Measurements from ENCODE around the gene POLR3H.
"Not testable (repeated sequence)": the region's sequence is repeated elsewhere in the genome, so short reads cannot be mapped to it uniquely, and the experiment has no call there.

POLR3H gene, protein sequence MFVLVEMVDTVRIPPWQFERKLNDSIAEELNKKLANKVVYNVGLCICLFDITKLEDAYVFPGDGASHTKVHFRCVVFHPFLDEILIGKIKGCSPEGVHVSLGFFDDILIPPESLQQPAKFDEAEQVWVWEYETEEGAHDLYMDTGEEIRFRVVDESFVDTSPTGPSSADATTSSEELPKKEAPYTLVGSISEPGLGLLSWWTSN

GRCh38 chr22:41543854-41544670, at the start of gene POLR3H:
TSS of gene POLR3H (minus strand) at chr22:41544470. CDS start at chr22:41544101, 369 bp downstream.
- DNase-seq (ENCODE audit: low read depth, low spot score) = peak; percentile 99

DNA sequence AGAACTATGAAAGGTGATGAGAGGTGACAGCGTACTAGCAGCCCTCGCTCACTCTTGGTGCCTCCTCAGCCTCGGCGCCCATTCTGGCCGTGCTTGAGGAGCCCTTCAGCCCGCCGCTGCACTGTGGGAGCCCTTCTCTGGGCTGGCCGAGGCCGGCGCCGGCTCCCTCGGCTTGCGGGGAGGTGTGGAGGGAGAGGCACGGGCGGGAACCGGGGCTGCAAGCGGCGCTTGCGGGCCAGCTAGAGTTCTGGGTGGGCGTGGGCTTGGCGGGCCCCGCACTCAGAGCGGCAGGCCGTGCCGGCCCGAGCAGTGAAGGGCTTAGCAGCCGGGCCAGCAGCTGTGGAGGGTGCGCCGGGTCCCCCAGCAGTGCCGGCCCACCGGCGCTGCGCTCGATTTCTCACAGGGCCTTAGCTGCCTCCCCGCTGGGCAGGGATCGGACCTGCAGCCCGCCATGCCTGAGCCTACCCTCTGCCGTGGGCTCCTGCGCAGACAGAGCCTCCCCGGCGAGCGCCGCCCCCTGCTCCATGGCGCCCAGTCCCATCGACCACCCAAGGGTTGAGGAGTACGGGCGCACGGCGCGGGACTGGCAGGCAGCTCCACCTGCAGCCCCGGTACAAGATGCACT, 49.2 kb upstream of the POLR3H start:
- DNase-seq (ENCODE audit: low read depth, low spot score) = not testable (repeated sequence)

- peak; percentile 100 for DNase-seq (ENCODE audit: low read depth, low spot score)
These were observed 45.3 kb upstream of the POLR3H start, which contains the start of gene PMM1 for GRCh38 chr22:41589391-41590241. TSS of gene PMM1 (minus strand) at chr22:41589840. CDS start at chr22:41589805, 35 bp downstream.

GRCh38 chr22:41587347-41587723, 43.1 kb upstream of the POLR3H start:
- DNase-seq (ENCODE audit: low read depth, low spot score) = no peak

GRCh38 chr22:41585898-41586297, 41.6 kb upstream of the POLR3H start:
- DNase-seq (ENCODE audit: low read depth, low spot score) = no peak

DNA sequence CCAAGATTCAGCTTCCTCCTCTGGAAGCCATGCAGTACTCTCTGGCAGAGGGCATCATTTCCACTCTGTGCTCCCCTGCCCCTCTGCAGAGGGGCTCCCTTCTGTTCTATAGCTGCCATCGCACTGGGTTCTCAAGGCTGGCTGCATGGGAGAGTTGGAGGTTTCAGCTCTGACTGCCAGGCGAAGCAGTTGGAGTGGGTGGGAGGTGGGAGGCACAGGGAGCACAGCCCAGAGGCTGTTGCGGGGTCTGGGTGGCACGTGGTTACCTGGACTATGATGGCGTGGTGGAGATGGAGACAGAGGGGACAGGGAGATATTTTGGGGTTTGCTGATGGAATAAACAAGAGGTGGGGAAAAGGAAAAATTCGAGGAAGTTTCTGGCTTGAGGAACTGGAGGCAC, 40.6 kb upstream of the POLR3H start:
- DNase-seq (ENCODE audit: low read depth, low spot score) = no peak

DNA sequence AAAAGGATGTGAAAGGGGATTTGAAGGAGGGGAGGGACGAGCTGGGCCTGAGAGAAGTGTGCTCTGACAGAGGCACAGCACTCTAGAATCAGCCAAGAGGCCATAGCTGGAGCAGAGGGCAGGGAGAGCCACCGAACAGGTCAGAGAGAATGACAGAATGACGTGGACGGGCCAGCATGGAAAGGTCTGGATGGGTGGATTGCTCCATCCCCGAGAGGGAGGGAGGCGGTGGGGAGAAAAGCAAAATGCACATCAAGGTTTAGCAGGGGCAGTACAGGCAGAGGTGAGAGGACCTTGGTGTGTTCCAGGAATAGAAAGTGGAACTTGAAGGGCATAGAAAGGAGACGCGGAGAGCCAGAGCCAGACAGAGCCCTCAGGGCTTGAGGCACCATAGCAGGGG, 38.4 kb upstream of the POLR3H start:
- DNase-seq (ENCODE audit: low read depth, low spot score) = no peak

- DNase-seq (ENCODE audit: low read depth, low spot score) = no peak
These were observed 35.7 kb upstream of the POLR3H start for GRCh38 chr22:41579997-41580355.

DNA sequence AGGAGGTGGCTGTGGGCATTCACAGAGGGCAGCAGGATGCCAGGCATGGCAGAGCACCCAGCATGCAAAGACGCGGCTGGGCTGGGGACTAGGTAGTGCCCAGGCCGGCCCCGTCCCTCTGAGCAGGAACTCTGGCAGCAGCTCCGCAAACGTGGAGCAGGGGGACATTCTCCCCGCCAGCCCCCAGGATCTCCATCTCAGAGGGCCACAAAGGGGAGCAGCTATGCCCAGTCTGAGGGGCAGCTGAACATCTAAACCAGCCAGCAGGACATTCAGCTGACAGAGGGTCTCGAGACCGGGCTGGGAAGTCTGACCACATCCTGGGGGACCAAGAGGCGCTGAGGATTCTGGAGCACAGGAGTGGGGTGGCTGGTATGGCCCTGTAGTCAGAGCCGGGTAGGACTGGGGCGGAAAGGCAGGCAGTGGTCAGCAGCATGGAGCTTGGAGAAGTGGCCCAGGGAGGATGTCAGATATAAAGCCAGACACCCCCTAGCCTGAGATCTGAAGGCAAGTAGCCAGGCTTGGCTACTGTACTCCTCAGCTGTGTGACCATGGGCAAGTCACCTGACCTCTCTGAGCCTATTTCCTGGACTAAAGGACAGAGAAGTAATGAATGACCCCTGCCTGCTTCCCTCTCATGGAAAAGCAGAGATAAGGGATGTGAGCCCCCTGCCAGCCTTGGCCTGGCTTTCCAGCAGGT, 35.2 kb upstream of the POLR3H start:
- no peak for DNase-seq (ENCODE audit: low read depth, low spot score)

- no peak for DNase-seq (ENCODE audit: low read depth, low spot score)
These were observed 34.5 kb upstream of the POLR3H start for GRCh38 chr22:41578818-41579217.

- DNase-seq (ENCODE audit: low read depth, low spot score) = no peak
These were observed 33.8 kb upstream of the POLR3H start for GRCh38 chr22:41578114-41578513.

- DNase-seq (ENCODE audit: low read depth, low spot score) = peak; percentile 73
These were observed 32.6 kb upstream of the POLR3H start for GRCh38 chr22:41576877-41577276.

GRCh38 chr22:41575533-41575932, 31.3 kb upstream of the POLR3H start:
- no peak for DNase-seq (ENCODE audit: low read depth, low spot score)

- no peak for DNase-seq (ENCODE audit: low read depth, low spot score)
These were observed 30.6 kb upstream of the POLR3H start for GRCh38 chr22:41574847-41575381.

DNA sequence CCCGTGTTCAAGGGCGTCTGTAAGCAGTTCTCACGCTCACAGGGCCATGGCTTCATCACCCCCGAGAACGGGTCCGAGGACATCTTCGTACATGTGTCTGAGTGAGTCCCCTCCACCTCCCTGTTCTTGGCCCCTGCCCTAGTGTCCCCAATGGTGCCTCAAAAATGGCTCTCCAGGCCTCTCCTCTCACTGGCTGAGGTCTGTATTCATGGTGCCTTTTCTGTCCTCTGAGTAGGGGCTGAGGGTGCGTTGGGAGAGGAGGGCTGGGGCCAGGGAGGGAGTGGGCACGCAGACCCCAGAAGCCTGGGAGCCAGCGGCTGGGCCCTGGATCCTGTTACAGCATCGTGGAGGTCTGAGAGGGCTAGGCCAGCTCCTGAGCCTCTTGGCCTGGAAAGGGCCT, 29.4 kb upstream of the POLR3H start:
- no peak for DNase-seq (ENCODE audit: low read depth, low spot score)

GRCh38 chr22:41572305-41572704, 28.0 kb upstream of the POLR3H start:
- DNase-seq (ENCODE audit: low read depth, low spot score) = not testable (repeated sequence)

DNA sequence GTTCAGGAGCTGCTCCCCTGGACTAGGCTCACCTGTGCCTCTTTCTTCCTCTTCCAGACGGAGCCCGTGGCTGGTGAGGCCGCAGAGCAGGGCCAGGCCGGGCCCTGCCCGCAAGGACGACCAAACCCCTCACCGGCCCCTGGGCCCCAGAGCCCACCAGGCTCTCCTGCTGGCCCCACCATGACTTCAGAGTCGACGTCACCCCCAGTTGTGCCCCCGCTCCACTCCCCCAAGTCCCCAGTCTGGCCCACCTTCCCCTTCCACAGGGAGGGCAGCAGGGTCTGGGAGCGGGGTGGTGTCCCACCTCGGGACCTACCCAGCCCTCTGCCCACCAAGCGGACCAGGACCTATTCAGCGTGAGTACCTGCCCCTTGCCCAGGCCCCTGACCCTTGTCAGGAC, 27.5 kb upstream of the POLR3H start:
- no peak for DNase-seq (ENCODE audit: low read depth, low spot score)

GRCh38 chr22:41570221-41570620, 26.0 kb upstream of the POLR3H start:
- no peak for DNase-seq (ENCODE audit: low read depth, low spot score)

DNA sequence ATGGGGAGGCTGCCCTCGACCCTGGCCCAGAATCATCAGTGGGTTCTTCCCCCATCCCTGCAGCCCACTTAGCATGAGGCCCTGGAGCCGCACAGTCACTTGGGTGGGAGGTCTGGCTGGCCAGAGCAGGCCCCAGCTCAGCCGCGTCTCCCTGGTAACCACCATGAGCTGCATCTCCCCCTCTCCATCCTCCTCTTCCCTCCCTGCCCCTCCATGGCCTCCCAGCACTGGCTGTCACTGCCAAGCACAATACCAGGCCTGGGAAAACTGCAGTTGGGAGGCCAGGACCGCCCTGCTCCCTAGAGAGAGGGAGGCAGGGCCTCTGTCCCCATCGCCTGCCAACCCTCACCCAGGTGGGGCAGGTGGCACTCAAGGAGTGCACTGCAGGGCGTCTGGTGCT, 24.5 kb upstream of the POLR3H start:
- no peak for DNase-seq (ENCODE audit: low read depth, low spot score)

DNA sequence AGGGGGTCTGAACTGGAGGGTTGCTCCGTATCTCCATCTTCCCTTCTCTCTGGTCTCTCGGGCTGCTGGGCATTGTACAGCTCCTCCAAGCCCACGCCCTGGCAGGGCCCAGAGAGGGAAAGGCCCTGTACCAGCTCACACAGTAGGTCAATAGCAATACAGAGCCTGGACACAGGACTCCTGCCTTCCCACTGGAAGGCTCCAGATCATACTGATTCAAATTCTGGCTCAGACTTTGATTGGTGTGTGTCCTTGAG, 23.2 kb upstream of the POLR3H start:
- DNase-seq (ENCODE audit: low read depth, low spot score) = no peak

DNA sequence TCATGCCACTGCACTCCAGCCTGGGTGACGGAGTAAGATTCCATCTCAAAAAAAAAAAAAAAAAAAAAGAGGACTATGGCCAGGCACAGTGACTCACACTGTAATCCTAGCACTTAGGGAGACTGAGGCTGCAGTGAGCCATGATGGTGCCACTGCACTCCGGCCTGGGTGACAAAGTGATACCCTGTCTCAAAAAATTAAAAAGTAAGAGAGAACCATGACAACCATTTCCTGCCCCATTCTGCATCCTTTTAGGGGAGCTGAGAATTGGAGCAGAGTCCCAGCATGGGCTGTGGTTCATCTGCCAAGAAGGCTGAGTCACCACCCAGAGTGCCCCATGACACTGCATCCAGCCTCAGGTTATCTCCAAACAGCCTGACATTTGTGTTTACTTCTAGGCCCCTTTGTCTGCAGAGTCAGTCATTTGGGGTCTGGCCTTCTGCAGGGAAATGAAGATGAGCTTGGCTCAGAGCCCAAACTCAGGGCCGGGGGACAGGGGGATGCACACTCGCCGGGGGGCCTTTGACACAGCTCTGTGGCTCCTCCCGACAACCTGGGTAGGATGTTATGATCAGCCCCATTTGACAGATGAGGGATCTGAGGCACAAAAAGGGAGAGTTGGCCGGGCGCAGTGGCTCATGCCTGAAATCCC, 21.3 kb upstream of the POLR3H start:
- peak; percentile 88 for DNase-seq (ENCODE audit: low read depth, low spot score)
